HG03354 (cell line): Measurements from ENCODE around the gene ST7.
A peak's percentile ranks its signal among the peaks of the same experiment; 100 is the strongest.

Experiments
- ATAC-seq: cut with Tn5 transposase; IDR thresholded peaks from one replicate; pipeline ENCODE4 v1.9.1; 2021; ENCODE audit warnings: mild to moderate bottlenecking; ENCODE audit not compliant: unreplicated experiment, poor library complexity, severe bottlenecking

Gene ST7

GRCh38 chr7:117134889-117135552 is 181.7 kb downstream of the ST7 start:
- peak; percentile 68 for ATAC-seq

DNA sequence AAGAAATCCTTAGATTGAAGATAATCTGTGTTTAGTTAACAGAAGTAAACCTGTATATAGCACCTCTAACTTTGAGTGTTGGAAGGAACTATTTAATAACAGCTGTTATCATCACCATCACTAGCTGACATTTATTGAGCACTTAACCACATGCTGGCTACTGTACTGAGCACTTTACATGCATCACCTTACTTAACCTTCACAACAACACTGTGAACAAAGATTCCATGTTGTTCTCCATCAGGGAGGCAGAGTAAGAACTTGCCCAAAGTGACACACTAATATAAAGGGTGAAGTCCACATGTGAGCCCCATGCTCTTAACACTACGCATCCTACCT is 182.2 kb downstream of the ST7 start:
- ATAC-seq, result no peak

DNA sequence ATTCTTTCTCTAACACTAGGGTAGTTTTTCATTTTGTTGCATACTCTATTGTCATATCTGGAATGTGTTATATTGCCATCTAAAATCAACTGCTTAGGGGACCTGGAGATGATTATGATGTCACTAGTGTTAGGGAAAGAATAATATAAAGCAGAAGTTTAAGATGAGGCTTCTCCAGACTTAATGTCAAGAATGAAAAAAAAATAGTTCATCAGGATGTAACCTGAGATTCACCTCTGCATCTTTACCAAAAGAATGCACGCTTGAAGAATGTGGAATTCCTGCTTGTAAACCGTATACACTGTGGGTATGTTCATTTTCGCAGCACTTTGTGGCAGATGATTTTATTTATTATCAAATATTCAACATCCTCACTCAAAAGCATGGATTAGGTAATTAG is 184.6 kb downstream of the ST7 start:
- no peak for ATAC-seq

DNA sequence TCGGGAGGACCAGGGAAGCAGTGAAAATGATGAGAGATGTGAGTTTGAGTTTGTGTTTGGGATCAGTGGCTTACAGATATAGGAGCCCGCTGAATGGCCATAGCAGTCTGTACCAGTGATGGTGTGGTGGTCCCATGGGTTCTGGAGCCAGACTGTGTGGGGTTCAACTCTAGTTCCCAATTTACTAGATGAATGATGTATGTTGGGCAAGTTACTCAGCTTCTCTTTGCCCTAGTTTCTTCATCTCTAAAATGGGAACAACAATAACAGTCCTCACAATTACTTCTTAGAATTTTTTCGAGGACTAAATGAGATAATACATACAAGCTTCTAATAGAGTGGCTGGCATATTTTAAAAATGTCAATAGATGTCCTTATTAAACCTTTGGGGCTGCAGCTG is 185.2 kb downstream of the ST7 start:
- ATAC-seq, result no peak

DNA sequence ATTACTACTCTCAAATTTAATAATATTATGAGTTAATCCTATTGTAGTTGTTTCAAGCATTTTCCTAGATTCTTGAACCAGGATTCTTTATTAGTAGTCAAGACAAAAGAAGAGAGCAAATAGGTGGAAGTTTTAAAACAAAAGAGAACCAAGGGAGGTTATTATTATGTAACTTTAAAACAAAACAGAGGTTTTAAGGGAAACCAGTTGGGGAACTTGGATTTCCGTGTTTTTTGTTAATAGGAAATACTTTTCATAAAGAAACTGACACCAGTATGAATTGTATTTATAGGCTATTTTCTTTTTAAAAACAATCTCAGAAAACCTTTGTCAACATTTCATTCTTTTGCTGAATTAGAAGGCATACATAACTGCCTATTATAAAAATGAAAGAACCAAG is 185.7 kb downstream of the ST7 start:
- ATAC-seq, result no peak

DNA sequence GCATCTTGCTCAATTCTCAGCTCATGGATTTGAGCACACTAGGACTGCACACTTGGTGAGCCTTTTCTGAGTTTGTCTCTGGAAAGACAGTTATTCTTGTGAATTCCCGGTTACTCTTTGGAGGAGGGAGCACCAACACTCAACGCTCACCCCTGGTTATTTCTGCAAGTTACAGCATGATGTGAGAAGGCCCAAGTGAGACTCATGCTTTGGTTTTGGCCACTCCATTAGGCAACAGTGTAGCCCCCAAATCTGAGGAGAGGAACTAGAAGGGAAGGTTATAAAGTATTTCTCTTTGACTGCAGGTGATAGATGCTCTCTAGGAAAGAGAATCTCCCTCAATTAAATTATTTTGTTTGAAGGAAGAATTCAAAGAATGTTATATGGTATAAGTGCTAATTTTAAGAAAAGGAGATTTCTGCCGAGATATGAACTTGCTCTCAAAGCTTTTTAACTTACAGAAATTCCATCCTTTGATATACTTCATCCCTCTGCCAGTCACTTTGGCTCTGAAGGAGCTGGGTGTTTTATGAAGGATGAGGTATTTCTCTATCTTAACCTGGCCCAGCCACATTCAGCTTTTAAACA is 186.2 kb downstream of the ST7 start:
- ATAC-seq, result no peak

DNA sequence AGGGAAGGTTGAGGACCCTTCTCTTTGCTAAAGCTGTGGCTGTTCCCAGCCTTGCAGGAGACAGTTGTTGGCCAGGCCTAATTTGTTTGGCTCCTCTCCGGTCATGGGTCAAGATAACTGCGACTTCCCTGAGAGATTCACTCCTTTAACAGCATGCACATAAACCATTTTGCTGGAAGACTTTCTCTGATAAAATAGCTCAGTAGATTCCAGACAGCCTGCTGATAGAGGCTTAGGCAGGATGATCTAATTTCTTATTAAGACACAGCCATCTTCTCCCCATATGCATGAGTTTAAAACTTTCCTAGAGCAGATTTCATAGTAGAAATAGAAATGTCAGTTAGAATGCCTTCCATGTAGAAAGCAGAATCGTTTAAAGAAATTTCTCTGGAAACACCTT is 187.6 kb downstream of the ST7 start:
- ATAC-seq, result no peak

GRCh38 chr7:117143066-117143465 is 189.8 kb downstream of the ST7 start:
- ATAC-seq, result no peak

- ATAC-seq, result no peak
These were observed 190.3 kb downstream of the ST7 start for GRCh38 chr7:117143580-117143979.

DNA sequence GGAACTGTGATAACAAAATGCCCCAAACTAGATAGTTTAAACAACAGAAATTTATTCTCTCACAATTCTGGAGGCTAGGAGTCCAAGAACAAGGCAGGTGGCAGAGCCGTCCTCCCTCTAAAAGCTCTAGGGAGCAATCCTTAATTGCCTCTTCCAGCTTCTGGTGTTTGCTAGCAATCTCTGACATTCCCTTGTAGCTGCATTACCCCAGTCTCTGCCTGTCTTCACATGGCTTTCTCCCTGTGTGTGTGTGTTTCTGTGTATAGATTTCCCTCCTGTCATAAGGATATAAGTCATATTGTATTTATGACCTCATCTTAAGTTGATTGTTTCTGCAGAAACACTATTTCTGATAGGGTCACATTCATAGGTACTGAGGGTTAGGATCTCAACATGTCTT is 192.0 kb downstream of the ST7 start:
- no peak for ATAC-seq

DNA sequence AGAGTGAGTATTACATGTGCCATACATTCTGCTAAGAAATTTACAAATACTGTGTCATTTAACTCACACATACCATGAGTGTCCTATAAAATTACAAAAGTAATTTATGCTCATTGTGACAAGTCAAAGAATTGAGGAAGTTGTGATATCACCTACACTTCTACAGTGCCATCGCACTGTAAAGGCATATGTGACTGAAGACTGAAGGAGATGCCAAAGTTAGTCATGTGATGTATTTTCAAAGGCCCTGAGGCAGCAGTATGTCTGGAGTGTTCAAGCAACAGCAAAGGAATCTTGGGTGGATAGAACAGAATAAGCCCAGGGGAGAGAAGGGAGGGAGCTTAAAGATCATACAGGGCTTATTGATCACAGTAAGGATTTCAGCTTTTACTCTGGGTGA is 192.8 kb downstream of the ST7 start:
- ATAC-seq, result no peak

- ATAC-seq, result no peak
These were observed 193.2 kb downstream of the ST7 start for GRCh38 chr7:117146511-117146910.

DNA sequence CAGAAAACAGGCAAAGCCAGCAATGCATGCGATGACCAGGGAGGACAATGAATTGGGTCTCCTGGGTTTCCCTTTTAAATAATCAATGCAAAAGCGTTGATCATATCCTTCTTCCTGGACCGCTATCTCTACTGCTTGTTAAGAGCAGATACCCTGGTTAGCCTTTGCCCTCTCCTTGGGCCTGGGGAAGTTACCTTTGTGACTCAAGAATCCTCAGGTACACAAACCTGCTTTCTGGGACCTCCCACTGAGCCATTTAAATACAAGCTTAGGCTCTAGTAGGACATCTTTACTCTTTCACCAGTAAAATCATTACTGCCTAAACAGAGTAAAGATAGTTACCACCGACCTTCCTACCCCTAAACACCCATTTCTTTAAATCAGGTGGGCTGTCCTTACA is 195.7 kb downstream of the ST7 start:
- no peak for ATAC-seq

GRCh38 chr7:117149692-117150091 is 196.4 kb downstream of the ST7 start:
- ATAC-seq, result no peak

- no peak for ATAC-seq
These were observed 199.1 kb downstream of the ST7 start for GRCh38 chr7:117152213-117153007.

DNA sequence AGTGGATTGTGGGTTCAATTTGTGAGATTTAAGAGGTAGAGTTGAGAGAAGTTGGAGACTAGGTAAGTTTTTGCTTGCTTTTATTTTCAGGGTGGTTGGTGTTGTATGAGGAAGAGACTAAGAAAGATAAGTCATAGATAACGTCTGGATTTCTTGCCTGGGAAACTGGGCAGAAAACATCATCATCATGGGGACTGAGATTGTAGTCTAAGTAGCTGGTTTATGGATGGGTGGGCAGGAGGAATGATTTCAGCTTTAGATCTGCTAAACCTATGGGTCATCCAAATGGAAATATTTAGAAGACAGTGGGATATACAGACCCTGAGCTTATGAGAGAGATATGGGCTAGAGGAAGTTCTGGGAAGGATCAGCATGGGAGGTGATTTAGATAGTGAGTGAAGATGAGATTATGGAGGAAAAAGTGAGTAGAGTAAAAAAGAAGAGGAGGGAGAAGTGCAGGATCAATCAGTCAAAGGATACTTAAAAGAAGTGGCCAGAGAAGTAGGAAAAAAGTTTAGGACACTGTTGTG is 199.8 kb downstream of the ST7 start:
- no peak for ATAC-seq

GRCh38 chr7:117154721-117155120 is 201.4 kb downstream of the ST7 start:
- no peak for ATAC-seq

DNA sequence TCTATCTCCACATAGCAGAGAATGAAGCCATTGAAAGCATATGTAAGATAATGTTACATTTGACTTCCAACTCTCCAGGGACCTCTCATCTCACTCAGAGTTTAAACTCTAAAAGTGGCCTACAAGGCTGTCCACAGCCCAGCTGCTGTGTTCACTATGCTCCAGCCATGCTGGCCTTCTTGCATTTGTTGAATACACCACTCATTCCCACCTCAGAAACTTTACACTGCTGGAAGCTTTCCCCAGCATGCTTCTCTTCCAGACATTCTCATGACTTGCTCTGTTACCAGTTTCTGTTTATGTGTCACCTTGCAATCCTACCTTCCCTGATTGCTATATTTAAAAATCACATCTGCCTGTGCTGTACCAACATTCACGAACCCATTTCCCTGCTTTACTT is 202.4 kb downstream of the ST7 start:
- no peak for ATAC-seq

- no peak for ATAC-seq
These were observed 204.2 kb downstream of the ST7 start for GRCh38 chr7:117157241-117158209.
